GM21529 (cell line): Measurements from ENCODE around the gene LMNA.

Experiments used
- ATAC-seq: cut with Tn5 transposase; IDR thresholded peaks from one replicate; pipeline ENCODE4 v1.9.1; 2021; ENCODE audit not compliant: unreplicated experiment

The LMNA gene

GRCh38 chr1:156081917-156082308, 32.6 kb upstream of the LMNA start:
- no peak for ATAC-seq

- peak; percentile 52 for ATAC-seq
Measured at GRCh38 chr1:156082309-156083091, 32.0 kb upstream of the LMNA start, which contains the start of gene MEX3A. Gene MEX3A, minus strand, starts transcription at chr1:156082465. Its CDS starts 467 bp downstream, at chr1:156081998.

- no peak for ATAC-seq
Measured at GRCh38 chr1:156083800-156084790, 30.4 kb upstream of the LMNA start.

GRCh38 chr1:156086256-156086662, 28.3 kb upstream of the LMNA start:
- ATAC-seq = no peak

GRCh38 chr1:156089704-156090103, 24.8 kb upstream of the LMNA start:
- ATAC-seq = no peak

- no peak for ATAC-seq
Measured at GRCh38 chr1:156090138-156090839, 24.2 kb upstream of the LMNA start.

- no peak for ATAC-seq
Measured at GRCh38 chr1:156090840-156091188, 23.7 kb upstream of the LMNA start.

GRCh38 chr1:156091610-156092009, 22.9 kb upstream of the LMNA start:
- ATAC-seq = no peak

- no peak for ATAC-seq
Measured at GRCh38 chr1:156095906-156096508, 18.5 kb upstream of the LMNA start.

- peak; percentile 65 for ATAC-seq
Measured at GRCh38 chr1:156096640-156097391, 17.7 kb upstream of the LMNA start.

- ATAC-seq = no peak
Measured at GRCh38 chr1:156097499-156098178, 16.9 kb upstream of the LMNA start.

GRCh38 chr1:156098784-156099183, 15.7 kb upstream of the LMNA start:
- no peak for ATAC-seq

- ATAC-seq = no peak
Measured at GRCh38 chr1:156099282-156099681, 15.2 kb upstream of the LMNA start.

GRCh38 chr1:156100205-156100995, 14.1 kb upstream of the LMNA start:
- no peak for ATAC-seq

GRCh38 chr1:156101880-156102279, 12.6 kb upstream of the LMNA start:
- no peak for ATAC-seq

- ATAC-seq = no peak
Measured at GRCh38 chr1:156102633-156103511, 11.6 kb upstream of the LMNA start.

GRCh38 chr1:156103521-156103947, 11.0 kb upstream of the LMNA start:
- no peak for ATAC-seq
